Transverse colon (tissue), 4 donors: ENCODE results near the gene DRD4. TPM values are rescaled to one million over a fixed set of nuclear protein-coding genes. Genes with fewer than 3 reads are reported as not detected.
A peak's percentile ranks its signal among the peaks of the same experiment; 100 is the strongest.
"Not testable (repeated sequence)": the region's sequence is repeated elsewhere in the genome, so short reads cannot be mapped to it uniquely, and the experiment has no call there.

Experiments used
- DNase-seq: peaks from one replicate; pipeline ENCODE4 v3.0.0-alpha.2; 2019
- H3K27ac ChIP-seq, 4 donors: fragments of 200-600 bp; sonication (generic); 2 replicates each; pipeline ENCODE4 v1.5.1; 2016 to 2018; ENCODE audit warnings: inconsistent platforms in 4 of 4
- H3K27me3 ChIP-seq: fragments of 200-600 bp; sonication (generic); 2 replicates; pipeline ENCODE4 v1.5.1; 2017; ENCODE audit warnings: inconsistent platforms
- H3K36me3 ChIP-seq, 4 donors: fragments of 200-600 bp; sonication (generic); 2 replicates each; pipeline ENCODE4 v1.5.1; 2017 to 2019; ENCODE audit warnings: inconsistent platforms in 4 of 4
- H3K4me1 ChIP-seq, 4 donors: fragments of 200-600 bp; sonication (generic); 2 replicates each; pipeline ENCODE4 v1.5.1; 2017 to 2020; ENCODE audit warnings: inconsistent platforms in 4 of 4
- H3K4me3 ChIP-seq, 4 donors: fragments of 200-600 bp; sonication (generic); 1 replicate in 1 of 4; 2 replicates in 3 of 4; pipeline versions ENCODE4 v1.5.1 to v1.6.1; 2017 to 2019; ENCODE audit warnings: inconsistent platforms in 4 of 4
- H3K9me3 ChIP-seq, 2 donors: fragments of 200-600 bp; sonication (generic); 2 replicates each; pipeline ENCODE4 v1.5.1; 2017 to 2019; ENCODE audit warnings: inconsistent platforms in 2 of 2
- CTCF ChIP-seq, 5 experiments: fragments of 200-600 bp in 3 of 5; fragments of 450-650 bp in 2 of 5; sonication (generic) in 3 of 5; IDR thresholded peaks; 1 replicate in 2 of 5; 2 replicates in 3 of 5; pipeline ENCODE4 v1.5.1; 2016 to 2017; ENCODE audit warnings: antibody characterized with exemption in 5 of 5, inconsistent platforms in 3 of 5, mild to moderate bottlenecking in 2 of 5, moderate library complexity in 1 of 5
- EP300 ChIP-seq: sonication (generic); formaldehyde crosslinking; IDR thresholded peaks from one replicate; pipeline ENCODE4 v1.6.1; 2017; ENCODE audit warnings: antibody characterized with exemption, low read depth
- POLR2A ChIP-seq: fragments of 450-650 bp; IDR thresholded peaks from one replicate; pipeline ENCODE4 v1.6.1; 2016; ENCODE audit warnings: antibody characterized with exemption, mild to moderate bottlenecking, moderate library complexity
- POLR2AphosphoS5 ChIP-seq, 3 donors: sonication (generic); formaldehyde crosslinking; IDR thresholded peaks; one replicate each; pipeline ENCODE4 v1.6.1; 2016; ENCODE audit warnings: antibody characterized with exemption in 3 of 3
- WGBS, 2 donors: methylation state at CpG; one replicate each; pipeline ENCODE4 v1.1.5; 2018; ENCODE audit warnings: low coverage in 1 of 2; 5-methylcytosine and 5-hydroxymethylcytosine counted together
- in situ Hi-C, 4 donors: fragments of 200-750 bp; cut with MboI; loops; one replicate each; pipeline versions ENCODE4 v1.15.0 to v1.15.1; 2017; ENCODE audit warnings: low sequenced_read_pairs in 3 of 4, low pct_ligation_motif_present in 1 of 4, low pct_unique_long_range_greater_than_20kb in 1 of 4
- intact Hi-C: fragments of 100-400 bp; cut with DNase I; formaldehyde crosslinking; loops from one replicate; pipeline ENCODE4 v1.15.1; 2023; ENCODE audit warnings: low total_unique reads
- total RNA-seq, 4 donors: library from RNA; depleted of rRNA; stranded (reverse); fragments of >200 nt; gene quantifications; one replicate each; pipeline ENCODE4 v1.1.0, GENCODE V29; 2016

Gene DRD4
- total RNA-seq, 4 donors from 2014 or later = not detected

- no peaks in the 10 kb centered on the region for H3K27me3 ChIP-seq
- no peaks in the 10 kb centered on the region for H3K9me3 ChIP-seq
- intact Hi-C loops = no loop called here
- H3K4me1 ChIP-seq = peaks cover 14 to 28% (median 25%) of the 10 kb centered on the region in 4 donors
- TF ChIP-seq CTCF (IDR thresholded peaks at IDR 0.05) = no peak
- no peak for TF ChIP-seq EP300
- TF ChIP-seq POLR2AphosphoS5 (IDR thresholded peaks at IDR 0.05) = no peak
- no peak for TF ChIP-seq POLR2A
- H3K36me3 ChIP-seq = peaks cover 0 to 15% (median 6%) of the 10 kb centered on the region in 4 donors
- no peak for DNase-seq
- no peak overlapping the region for H3K4me3 ChIP-seq
- no peak overlapping the region for H3K27ac ChIP-seq
- WGBS, 2 donors = 92% methylated on average over 7 of the region's 7 CpGs; no CpG with 5 or more reads in 1 of the 2 donors
- in situ Hi-C loops = no loop called here
Measured at GRCh38 chr11:689625-690024, 52.6 kb downstream of the DRD4 start.

- peak overlapping the region in 3 of 4 donors; percentile 53 to 66 (median 60) for H3K27ac ChIP-seq
- H3K27me3 ChIP-seq, in situ Hi-C loops, H3K4me3 ChIP-seq, DNase-seq, H3K36me3 ChIP-seq, intact Hi-C loops, H3K9me3 ChIP-seq: not testable (repeated sequence)
- H3K4me1 ChIP-seq = peaks cover 14 to 29% (median 26%) of the 10 kb centered on the region in 4 donors
- WGBS, 2 donors = 94% methylated on average over 3 of the region's 3 CpGs; no CpG with 5 or more reads in 1 of the 2 donors
Measured at GRCh38 chr11:690244-690643, 53.2 kb downstream of the DRD4 start.

Other genes starting within 250 kb of the DRD4 start
- gene PKP3, start 243.1 kb upstream of the DRD4 start, total RNA-seq = 100 to 1,000 TPM; 159 to 359 (median 200) TPM
- gene SIGIRR, start 222.3 kb upstream of the DRD4 start, total RNA-seq = 100 to 1,000 TPM; 107 to 344 (median 148) TPM
- 100 to 1,000 TPM; 117 to 490 (median 296) TPM for gene ANO9, start 195.3 kb upstream of the DRD4 start, total RNA-seq
- gene PTDSS2, start 187.0 kb upstream of the DRD4 start, total RNA-seq = 100 to 1,000 TPM in 2 of 4 donors, 10 to 100 TPM in 2; 28.5 to 264 (median 76.0) TPM
- 100 to 1,000 TPM; 151 to 309 (median 198) TPM for gene RNH1, start 130.0 kb upstream of the DRD4 start, total RNA-seq
- 10 to 100 TPM; 31.0 to 57.1 (median 33.9) TPM for gene HRAS, start 101.7 kb upstream of the DRD4 start, total RNA-seq
- gene LRRC56, start 99.7 kb upstream of the DRD4 start, total RNA-seq = 1 to 10 TPM; 2.3 to 8.4 (median 3.1) TPM
- 10 to 100 TPM; 14.8 to 89.0 (median 16.6) TPM for gene LMNTD2, start 76.5 kb upstream of the DRD4 start, total RNA-seq
- 100 to 1,000 TPM; 131 to 247 (median 213) TPM for gene RASSF7, start 76.3 kb upstream of the DRD4 start, total RNA-seq
- 10 to 100 TPM; 28.4 to 60.6 (median 43.2) TPM for gene PHRF1, start 60.8 kb upstream of the DRD4 start, total RNA-seq
- 100 to 1,000 TPM in 1 of 4 donors, 10 to 100 TPM in 3; 40.4 to 122 (median 49.9) TPM for gene IRF7, start 21.3 kb upstream of the DRD4 start, total RNA-seq
- gene CDHR5, start 12.3 kb upstream of the DRD4 start, total RNA-seq = 1,000 to 10,000 TPM in 1 of 4 donors, 100 to 1,000 TPM in 3; 256 to 1,063 (median 597) TPM
- gene SCT, start 10.1 kb upstream of the DRD4 start, total RNA-seq = not detected
- 10 to 100 TPM; 24.4 to 84.5 (median 34.0) TPM for gene DEAF1, start 58.0 kb downstream of the DRD4 start, total RNA-seq
- 100 to 1,000 TPM in 1 of 4 donors, 10 to 100 TPM in 3; 19.3 to 121 (median 41.8) TPM for gene TMEM80, start 58.5 kb downstream of the DRD4 start, total RNA-seq
- 1,000 to 10,000 TPM in 1 of 4 donors, 100 to 1,000 TPM in 3; 257 to 1,130 (median 322) TPM for gene EPS8L2, start 69.0 kb downstream of the DRD4 start, total RNA-seq
- gene TALDO1, start 110.2 kb downstream of the DRD4 start, total RNA-seq = 100 to 1,000 TPM; 124 to 164 (median 141) TPM
- 100 to 1,000 TPM in 1 of 4 donors, 10 to 100 TPM in 3; 28.0 to 239 (median 38.4) TPM for gene GATD1, start 140.2 kb downstream of the DRD4 start, total RNA-seq
- 1 to 10 TPM in 1 of 4 donors, under 1 TPM in 1, not detected in 2; 0.79 to 1.2 TPM for gene CEND1, start 152.8 kb downstream of the DRD4 start, total RNA-seq
- 10 to 100 TPM in 2 of 4 donors, 1 to 10 TPM in 2; 6.0 to 28.3 (median 9.7) TPM for gene SLC25A22, start 161.0 kb downstream of the DRD4 start, total RNA-seq
- gene PIDD1, start 168.0 kb downstream of the DRD4 start, total RNA-seq = 100 to 1,000 TPM in 2 of 4 donors, 10 to 100 TPM in 2; 26.0 to 185 (median 70.5) TPM
- gene RPLP2, start 172.7 kb downstream of the DRD4 start, total RNA-seq = 100 to 1,000 TPM; 273 to 670 (median 466) TPM
- gene PNPLA2, start 181.6 kb downstream of the DRD4 start, total RNA-seq = 100 to 1,000 TPM in 3 of 4 donors, 10 to 100 TPM in 1; 61.7 to 821 (median 134) TPM
- gene CRACR2B, start 190.7 kb downstream of the DRD4 start, total RNA-seq = 100 to 1,000 TPM in 3 of 4 donors, 10 to 100 TPM in 1; 82.7 to 373 (median 210) TPM
- 100 to 1,000 TPM; 252 to 650 (median 429) TPM for gene CD151, start 195.7 kb downstream of the DRD4 start, total RNA-seq
- 10 to 100 TPM in 3 of 4 donors, 1 to 10 TPM in 1; 9.7 to 66.6 (median 32.7) TPM for gene POLR2L, start 205.3 kb downstream of the DRD4 start, total RNA-seq
- gene TSPAN4, start 205.6 kb downstream of the DRD4 start, total RNA-seq = 10 to 100 TPM; 25.1 to 75.0 (median 32.4) TPM